ENCODE measurements around the gene MTG1. TPM values are rescaled to one million over a fixed set of nuclear protein-coding genes. Genes with fewer than 3 reads are reported as not detected.
"Not testable (repeated sequence)": the region's sequence is repeated elsewhere in the genome, so short reads cannot be mapped to it uniquely, and the experiment has no call there.

Gene MTG1
- total RNA-seq, 1 donor from 2014 or later = 31.8 TPM

- TF ChIP-seq CTCF (conservative IDR thresholded peaks at IDR 0.05; ENCODE audit: low read depth, low read length) = no peak
- no peak for DNase-seq (ENCODE audit: low read depth)
Observed at GRCh38 chr10:133412381-133412711, 18.4 kb downstream of the MTG1 start.

GRCh38 chr10:133414401-133414800 is 20.4 kb downstream of the MTG1 start:
- DNase-seq (ENCODE audit: low read depth) = not testable (repeated sequence)

More at GRCh38 chr10:133412381-133412711, 18.4 kb downstream of the MTG1 start:
- no peak overlapping the region for H3K4me3 ChIP-seq (ENCODE audit: low read depth, low read length)

GRCh38 chr10:133415752-133416151 is 21.8 kb downstream of the MTG1 start:
- DNase-seq (ENCODE audit: low read depth) = no peak
- no peak overlapping the region for H3K4me3 ChIP-seq (ENCODE audit: low read depth, low read length)
- TF ChIP-seq CTCF (conservative IDR thresholded peaks at IDR 0.05; ENCODE audit: low read depth, low read length) = no peak

More at GRCh38 chr10:133414401-133414800, 20.4 kb downstream of the MTG1 start:
- H3K4me3 ChIP-seq (ENCODE audit: low read depth, low read length) = not testable (repeated sequence)

GRCh38 chr10:133418289-133418993 is 24.5 kb downstream of the MTG1 start:
- DNase-seq (ENCODE audit: low read depth) = no peak
- no peak for TF ChIP-seq CTCF (conservative IDR thresholded peaks at IDR 0.05; ENCODE audit: low read depth, low read length)

GRCh38 chr10:133419211-133419950 is 25.4 kb downstream of the MTG1 start:
- no peak for TF ChIP-seq CTCF (conservative IDR thresholded peaks at IDR 0.05; ENCODE audit: low read depth, low read length)
- H3K4me3 ChIP-seq (ENCODE audit: low read depth, low read length) = no peak overlapping the region
- no peak for DNase-seq (ENCODE audit: low read depth)

More at GRCh38 chr10:133418289-133418993, 24.5 kb downstream of the MTG1 start:
- H3K4me3 ChIP-seq (ENCODE audit: low read depth, low read length) = no peak overlapping the region

GRCh38 chr10:133420028-133420427 is 26.1 kb downstream of the MTG1 start:
- TF ChIP-seq CTCF (conservative IDR thresholded peaks at IDR 0.05; ENCODE audit: low read depth, low read length) = no peak
- DNase-seq (ENCODE audit: low read depth) = no peak
- H3K4me3 ChIP-seq (ENCODE audit: low read depth, low read length) = no peak overlapping the region

GRCh38 chr10:133420579-133420978 is 26.6 kb downstream of the MTG1 start:
- no peak overlapping the region for H3K4me3 ChIP-seq (ENCODE audit: low read depth, low read length)
- no peak for DNase-seq (ENCODE audit: low read depth)
- TF ChIP-seq CTCF (conservative IDR thresholded peaks at IDR 0.05; ENCODE audit: low read depth, low read length) = no peak
